HG02610 (cell line): ENCODE results near the gene HEMGN.
A peak's percentile ranks its signal among the peaks of the same experiment; 100 is the strongest.
"Not testable (repeated sequence)": the region's sequence is repeated elsewhere in the genome, so short reads cannot be mapped to it uniquely, and the experiment has no call there.

Experiments used
- ATAC-seq: cut with Tn5 transposase; IDR thresholded peaks from one replicate; pipeline ENCODE4 v1.9.1; 2021; ENCODE audit warnings: mild to moderate bottlenecking, moderate library complexity; ENCODE audit not compliant: unreplicated experiment

Gene HEMGN, protein sequence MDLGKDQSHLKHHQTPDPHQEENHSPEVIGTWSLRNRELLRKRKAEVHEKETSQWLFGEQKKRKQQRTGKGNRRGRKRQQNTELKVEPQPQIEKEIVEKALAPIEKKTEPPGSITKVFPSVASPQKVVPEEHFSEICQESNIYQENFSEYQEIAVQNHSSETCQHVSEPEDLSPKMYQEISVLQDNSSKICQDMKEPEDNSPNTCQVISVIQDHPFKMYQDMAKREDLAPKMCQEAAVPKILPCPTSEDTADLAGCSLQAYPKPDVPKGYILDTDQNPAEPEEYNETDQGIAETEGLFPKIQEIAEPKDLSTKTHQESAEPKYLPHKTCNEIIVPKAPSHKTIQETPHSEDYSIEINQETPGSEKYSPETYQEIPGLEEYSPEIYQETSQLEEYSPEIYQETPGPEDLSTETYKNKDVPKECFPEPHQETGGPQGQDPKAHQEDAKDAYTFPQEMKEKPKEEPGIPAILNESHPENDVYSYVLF

DNA sequence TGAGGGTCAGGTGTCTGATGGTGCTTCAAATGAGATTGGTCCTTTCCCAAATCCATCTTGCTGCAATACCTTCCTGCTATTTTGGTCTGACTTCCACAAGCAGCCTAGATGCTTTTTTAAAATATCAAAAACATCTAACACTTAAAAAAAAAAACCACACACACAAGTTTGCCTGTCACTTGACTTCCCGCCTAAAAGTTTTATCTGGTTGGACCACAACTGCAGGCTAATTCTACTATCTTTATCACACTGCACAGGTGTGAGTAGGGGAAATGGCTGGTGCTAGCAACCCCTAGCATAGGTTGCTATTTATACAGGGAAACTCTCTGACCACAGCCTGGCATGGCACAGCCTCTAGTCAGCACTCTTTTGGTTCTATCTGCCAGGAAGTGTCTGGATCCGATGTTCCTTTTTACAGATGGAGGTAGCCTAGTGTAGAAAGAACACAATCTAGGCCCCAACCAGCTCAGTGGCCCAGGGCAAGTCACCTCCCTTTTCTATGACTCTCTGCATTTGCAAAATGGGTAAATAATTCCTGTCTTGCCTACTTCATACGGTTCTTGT lies at the start of gene HEMGN:
HEMGN (minus strand) TSS at position 92 of the 564 bp plus-strand sequence; CDS start at position 56, 36 bp downstream.
- ATAC-seq: peak; percentile 44

DNA sequence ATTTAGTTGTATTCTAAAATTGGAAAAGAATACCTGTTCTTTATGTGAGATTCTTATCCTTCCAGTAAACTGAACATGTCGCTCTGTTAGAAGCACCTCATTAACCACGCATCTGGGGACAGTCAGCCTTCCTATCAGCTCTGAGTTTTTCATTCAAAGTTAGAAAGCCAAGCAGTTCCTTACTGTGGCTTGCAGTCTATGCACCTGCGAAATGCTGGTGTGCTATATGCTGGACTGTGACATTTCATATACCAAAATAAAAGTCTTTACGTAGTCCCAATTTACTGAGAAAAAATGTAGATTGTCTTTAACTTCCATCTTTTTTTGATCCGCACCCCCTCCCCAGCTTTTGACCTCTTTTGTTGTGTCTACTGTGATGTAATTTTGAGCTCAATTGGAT lies 49.5 kb upstream of the HEMGN start:
- no peak for ATAC-seq

DNA sequence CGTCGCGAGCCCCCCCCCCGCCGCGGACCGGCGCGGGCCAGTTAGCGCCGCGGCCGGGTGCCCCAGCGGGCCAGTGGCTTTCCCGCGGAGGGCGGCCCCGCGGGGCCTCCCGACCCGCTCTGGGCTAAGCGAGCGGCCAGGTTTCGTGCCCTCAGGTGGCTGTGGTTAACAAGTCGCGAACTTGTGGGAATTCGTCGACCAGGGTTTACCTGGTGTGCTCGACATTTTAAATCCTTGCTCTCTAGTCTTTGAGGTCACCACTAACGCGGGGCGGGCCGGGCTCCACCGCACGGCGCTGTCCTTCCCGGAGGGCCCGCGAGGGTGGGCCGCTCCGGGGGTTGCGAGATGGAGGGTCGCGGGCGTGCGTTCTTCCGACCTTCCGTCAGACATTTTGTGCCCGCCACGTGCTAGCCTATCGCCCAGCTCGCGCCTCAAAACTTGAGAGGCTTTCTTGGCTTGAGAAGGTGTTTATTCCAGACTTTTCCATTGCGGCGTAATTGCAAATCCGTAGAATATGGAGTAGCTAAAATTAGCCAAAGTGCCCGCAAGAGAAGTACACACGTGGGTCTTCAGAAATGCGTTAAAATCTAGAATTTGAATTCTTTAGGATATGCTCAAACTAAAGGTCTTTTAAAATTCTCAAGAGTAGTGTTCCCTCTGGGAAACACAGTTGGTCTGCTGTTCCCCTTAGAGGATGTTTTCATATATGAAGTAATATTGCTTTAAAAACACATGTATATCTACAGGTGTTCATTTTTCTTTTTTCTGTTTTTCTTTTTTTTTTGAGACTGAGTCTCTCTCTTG lies 47.3 kb upstream of the HEMGN start:
- peak; percentile 10 for ATAC-seq

DNA sequence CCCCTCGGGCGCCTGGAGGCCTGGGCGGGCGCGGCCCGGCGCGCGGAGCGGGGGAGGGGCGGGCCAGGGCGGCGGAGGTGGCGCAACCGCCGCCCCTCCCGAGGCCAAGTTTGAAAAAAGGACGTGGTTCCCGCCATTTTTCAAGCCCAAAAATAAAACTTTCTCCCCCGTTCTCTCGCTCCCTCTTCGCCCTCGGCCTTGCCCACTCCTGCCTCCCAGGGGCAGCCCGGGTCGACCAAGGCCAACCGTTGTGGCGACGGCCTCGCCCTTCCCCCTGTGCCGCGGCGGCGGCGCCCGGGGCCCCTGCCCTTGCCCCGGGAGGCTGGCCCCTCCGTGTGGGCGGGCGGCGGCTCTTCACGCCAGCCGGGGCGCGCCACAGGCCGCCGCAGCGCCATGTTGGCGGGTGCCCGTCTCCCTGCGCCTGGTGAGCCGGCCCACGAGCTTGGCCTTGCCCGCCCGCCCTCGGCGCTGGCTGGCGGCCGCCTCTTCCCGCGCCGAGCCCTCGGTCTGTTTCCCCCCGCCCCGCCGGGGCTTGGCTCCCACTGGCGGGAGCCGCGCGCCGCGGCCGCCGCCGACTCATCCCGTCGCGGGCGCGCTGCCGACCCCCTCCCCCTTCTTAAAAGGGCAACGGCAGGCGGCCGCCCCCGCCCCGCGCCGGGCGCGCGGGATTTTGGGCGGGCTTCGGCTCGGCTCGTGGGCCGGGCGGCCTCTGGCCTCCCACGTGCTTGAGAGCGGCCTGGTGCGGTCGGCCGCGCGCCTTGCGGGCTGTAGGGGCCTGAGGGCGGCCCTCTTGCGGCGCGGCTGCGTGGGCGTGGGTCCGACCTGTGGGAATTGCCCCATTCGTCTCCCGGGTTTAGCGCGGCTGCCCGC lies 46.5 kb upstream of the HEMGN start:
- ATAC-seq: peak; percentile 25

DNA sequence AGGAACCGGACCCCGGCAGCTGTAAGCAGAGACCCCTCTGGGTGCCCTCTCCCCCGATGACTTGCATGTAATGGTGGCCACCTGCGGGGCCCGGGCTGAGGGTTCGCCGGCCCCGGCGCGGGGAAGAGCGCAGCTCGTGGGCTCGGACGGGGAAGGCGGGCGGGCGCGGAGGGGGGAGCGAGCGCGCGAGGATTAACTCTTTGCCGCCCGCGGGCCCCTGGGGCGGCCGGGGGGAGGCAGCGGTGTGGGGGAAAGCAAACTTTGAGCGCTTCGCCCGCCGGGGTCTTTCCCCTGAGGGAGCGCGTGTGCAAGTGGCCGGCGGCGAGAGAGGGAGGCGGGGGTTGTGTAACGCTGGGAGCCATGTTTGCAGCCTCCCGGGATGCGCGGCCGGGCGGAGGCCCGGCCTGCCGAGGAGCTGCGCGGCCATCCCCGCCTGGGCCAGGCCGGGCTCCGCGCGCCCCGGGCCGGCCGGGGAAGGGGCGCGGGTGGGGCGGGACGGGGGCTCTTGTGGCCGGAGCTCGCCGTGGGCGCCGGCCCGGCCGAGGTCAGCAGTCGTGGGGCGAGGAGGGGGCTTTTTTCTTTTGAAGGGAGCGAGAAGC lies 45.7 kb upstream of the HEMGN start:
- peak; percentile 14 for ATAC-seq

DNA sequence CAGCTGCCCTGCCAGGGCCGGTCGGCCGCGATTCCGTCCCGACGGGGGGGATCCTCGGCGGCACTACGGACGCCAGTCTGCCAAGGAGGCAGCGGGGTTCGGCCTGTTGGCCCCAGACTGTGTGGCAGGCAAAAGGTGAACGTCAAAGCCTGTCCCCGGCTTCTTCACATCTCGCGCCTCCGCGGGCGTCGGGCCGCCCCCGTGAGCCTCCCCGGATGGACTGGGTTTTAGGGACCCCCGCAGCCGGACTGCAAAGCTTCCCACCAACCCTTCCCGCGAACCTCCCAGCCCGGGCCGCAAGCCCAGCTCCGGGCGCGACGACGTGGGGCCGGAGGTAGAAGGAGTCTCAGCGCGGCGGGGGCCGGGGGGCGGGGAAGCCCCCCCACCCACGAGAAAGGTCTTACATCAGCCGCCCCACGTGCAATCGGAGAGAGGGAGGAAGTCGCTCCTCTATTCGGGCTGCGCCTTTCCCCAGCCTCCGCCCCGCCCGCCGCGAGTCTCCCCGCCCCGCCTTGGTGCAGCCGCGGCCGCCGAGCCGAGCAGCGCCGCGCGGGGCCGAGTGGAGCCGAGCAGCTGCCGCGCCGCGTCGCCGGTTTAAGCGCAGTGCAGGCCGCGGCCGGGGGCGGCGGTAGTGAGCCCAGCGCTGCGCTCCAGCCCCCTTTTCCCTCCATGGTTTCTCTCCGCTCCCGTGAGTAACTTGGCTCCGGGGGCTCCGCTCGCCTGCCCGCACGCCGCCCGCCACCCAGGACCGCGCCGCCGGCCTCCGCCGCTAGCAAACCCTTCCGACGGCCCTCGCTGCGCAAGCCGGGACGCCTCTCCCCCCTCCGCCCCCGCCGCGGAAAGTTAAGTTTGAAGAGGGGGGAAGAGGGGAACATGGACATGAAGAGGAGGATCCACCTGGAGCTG lies 45.0 kb upstream of the HEMGN start, which contains the start of gene ANP32B:
ANP32B (plus strand) TSS at position 659 of the 906 bp plus-strand sequence; CDS start at position 874, 215 bp downstream.
- peak; percentile 75 for ATAC-seq

DNA sequence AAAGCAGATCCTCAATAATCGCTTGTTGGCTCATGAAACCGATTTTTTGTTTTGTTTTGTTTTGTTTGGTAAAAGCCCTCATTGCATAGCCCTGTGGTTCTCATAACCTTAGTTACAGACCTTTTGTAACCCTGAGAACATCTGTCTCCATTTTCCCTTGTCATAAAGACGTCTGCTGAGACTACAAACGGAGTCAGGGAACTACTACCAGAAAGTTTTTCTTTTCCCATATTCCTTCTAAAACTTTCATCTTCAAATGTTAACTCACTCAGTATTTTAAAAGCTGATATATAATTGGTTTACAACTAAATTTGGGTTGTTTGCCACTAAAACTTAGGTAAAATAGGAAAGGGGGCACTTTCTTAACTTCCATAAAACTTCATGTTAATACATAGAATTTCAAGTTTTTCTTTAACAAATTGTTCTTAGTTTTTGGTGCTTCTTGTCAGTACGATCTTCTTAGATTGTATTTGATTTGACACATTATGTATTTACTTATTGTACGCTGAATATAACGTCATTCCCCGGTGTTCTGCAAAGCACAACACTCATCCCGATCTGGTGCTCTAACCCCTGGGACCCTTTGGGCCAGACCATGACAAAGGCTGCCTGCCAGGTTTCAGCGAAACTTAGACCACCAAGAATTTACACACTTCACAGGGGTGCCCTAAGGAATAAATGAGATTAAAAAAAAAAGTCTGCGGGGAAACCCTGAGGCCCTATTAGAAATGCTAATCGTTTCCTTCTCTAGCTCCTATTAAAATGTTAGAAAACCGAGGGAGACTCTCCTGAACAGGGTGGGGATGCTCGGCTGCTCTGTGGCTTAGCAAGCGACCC lies 44.1 kb upstream of the HEMGN start:
- no peak for ATAC-seq

DNA sequence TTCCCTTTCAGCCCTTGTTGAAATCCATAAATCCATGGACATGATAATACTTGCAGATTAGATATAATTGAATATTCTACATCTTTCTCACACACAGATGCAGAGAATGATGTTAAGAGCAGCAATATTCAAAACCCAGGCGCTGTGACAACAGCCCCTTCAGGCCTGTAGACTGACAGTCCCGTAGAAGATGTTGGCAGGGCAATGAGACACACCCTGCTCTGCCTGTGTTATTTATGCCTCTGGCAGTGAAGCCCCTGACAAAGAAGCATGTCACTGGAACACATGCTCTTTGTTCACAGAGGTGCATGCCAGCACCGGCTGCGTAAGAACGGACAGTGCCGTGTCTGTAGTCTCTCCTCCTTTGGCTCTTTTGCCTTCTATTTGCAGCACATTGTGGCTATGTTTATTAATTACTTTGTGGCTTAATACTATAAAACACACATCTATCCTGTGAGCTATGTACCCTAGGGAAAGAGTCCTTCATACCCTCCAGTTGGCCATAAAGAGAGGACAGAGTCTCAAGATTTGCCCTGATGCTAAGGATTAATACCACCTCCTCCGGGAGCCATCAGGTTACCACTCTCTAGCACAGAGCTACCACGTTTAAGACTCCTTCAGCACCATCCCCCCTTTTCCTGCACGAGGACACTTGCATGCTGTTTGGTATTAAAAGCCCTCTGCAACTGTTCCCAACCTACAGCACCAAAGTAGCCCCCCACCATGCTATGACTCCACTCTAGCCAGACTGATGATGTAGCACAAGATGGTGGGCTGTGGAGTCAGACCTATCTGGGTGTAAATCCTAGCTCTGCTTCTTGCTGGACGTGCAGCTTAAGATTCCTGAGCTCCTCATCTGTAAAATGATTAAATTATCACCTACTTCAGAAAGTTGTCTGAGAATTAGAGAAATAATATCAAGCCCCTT lies 43.2 kb upstream of the HEMGN start:
- ATAC-seq: no peak

DNA sequence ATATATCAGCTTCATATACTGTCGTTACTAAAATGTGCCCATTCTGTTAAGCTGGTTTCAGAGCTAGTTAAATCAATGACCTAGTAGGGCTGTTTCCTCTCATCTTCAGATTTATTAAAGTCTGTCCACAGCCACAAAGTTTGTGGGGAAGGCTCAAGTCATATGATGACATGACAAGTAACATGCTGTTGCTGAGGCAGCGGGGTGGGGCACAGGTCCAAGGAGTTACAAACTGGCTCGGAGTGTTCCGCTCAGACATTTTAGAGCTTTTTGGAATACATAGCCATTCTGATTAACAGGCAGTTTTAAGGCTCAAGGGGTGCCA lies 42.5 kb upstream of the HEMGN start:
- no peak for ATAC-seq

DNA sequence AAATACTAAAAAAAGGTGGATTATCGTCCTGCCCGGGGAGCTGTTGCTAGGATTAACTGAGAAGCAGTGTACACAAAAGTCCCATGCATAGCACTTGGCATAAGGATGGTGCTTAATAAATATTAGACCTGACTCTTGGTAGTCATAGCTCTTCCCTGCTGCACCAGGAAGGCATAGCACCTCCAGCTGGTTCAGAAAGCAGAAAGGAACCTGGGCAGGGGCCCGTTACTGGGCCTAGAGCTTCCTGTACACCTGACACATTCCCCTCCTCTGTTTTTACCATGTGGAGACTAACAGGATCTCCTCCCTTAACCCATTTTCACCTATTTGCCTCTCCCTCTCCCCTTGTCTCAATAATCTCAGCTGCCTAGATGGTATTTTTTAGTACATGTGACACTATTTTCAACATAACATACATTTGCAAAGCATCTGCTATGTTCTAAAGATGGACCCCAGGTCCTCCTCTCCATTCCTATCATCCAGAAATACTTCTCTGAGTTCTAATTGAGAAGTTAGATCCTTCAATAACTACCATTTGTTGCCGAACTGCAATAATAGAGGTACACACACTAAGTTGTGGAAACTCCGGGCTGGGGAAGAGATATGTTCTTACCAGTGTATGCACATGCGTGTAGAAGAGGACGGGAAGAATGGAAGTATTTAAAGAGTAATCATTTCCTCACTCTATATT lies 42.0 kb upstream of the HEMGN start:
- ATAC-seq: no peak

DNA sequence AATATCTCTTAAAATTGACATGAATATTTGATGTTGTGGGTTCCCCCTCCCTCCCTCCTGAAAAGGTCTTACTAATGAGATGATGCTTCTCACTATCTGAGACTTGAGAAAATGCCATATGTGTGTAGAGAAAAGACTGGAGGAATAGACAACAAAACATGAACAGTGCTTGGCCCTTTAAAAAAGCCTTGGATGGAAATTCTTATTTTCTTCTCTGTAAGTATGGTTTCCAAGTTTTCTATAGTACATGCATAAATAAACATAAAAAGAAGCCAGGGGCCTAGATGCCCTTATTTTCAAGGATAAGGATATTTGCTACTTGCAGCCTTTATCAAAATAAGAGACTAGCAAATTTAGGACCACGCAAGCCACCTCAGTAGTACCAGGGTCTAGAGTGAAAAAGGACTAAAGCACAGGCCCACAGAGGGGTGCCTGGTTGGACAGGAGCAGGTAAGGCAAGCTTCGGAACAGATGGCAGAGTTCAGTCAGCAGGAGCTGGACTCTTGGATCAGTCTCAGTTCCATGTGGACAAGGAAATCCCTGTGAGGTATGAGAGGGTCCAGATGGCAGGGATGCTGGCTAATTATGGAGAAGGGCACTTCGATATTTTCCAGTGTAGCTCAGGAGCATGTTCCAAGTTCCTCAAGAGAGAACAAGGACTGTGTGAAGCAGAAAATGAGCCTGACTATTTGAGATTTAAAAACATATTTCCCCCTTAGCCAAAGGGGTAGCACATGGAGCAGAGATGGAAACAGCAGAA lies 40.6 kb upstream of the HEMGN start:
- no peak for ATAC-seq

DNA sequence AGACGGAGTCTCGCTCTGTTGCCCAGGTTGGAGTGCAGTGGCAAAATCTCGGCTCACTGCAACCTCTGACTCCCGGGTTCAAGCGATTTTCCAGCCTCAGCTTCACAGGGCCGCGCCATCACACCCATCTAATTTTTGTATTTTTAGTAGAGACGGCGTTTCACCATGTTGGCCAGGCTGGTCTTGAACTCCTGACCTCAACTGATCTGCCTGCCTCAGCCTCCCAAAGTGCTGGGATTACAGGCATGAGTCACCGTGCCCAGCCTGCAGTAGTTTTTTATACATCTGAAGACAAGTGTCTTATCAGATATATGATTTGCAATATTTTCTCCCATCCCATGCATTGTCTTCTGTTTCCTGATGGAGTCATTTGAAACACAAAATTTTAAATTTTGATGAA lies 38.7 kb upstream of the HEMGN start:
- not testable (repeated sequence) for ATAC-seq

DNA sequence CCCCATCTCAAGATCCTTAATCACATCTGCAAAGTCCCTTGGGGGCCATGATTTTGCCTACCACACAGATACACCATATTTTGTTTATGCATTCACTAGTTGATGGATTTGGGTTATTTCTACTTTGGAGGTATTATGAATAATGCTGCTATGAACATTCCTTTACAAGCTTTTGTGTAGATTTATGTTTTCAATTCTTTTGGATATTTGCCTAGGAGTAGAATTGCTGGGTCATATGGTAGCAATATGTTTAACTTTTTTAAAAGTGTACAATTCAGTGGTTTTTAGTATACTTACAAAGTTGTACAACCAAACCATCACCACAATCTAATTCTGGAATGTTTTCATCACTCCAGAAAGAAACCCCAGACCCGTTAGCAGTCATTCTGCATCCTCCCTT lies 37.4 kb upstream of the HEMGN start:
- ATAC-seq: no peak

DNA sequence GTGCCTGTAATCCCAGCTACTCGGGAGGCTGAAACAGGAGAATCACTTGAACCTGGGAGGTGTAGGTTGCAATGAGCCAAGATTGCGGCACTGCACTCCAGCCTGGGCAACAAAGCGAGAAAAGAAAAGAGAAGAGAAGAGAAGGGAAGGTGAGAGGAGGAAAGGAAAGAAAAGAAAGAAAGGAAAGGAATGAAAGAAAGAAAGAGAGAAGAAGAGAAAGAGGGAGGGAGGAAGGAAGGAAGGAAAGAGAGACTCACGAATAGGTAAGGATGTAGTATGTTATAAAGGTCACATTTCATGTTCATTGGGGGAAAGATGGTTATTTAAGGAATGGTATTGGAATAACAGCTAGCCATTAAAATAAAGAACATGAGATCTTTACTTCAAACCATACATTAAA lies 34.8 kb upstream of the HEMGN start:
- no peak for ATAC-seq

DNA sequence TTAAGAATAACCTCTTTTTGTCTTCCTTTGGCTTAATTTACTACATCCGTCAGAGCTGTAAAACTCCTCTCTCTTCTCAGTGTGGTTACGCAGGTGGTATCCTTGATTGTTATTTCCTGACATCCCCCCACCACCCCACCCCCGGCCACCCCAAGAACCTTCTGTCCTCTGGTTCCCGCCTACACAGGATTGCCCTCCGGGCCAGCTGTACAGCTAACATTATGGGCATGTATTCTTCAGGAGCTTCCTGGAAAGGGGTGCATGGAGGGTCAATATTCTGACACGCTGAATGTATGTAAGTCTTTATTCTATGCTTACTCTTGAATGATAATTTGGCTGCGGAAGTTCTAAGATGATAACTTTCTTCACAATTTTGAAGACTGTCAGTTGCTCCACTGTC lies 32.2 kb upstream of the HEMGN start:
- ATAC-seq: no peak

DNA sequence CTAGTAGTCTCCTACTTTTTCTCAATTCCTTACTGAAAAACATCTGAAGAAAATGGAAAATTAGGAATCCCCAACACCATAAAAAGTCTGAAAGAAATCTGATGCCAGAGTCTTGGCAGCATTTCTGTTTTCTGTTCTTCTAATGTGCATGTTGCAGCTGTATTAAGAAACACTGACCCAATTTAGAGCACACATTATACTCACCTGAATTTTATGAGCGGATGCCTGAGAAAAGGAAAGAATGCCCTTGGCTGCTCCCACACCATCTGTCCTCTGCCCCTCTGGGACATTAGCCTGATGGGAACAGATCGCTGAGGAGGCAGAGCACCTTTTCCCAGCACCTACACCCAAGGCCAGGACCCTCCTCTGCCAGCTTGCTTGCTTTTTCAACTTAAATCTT lies 31.0 kb upstream of the HEMGN start:
- no peak for ATAC-seq
